ENCODE measurements around the gene PLEKHM3.

GRCh38 chr2:207840101-207840500 lies 185.2 kb downstream of the PLEKHM3 start:
- TF ChIP-seq CTCF (conservative IDR thresholded peaks at IDR 0.05; ENCODE audit: low read depth in 2 of 2) (no peak), CREB1 (CRISPR knock-in tag; IDR thresholded peaks at IDR 0.05; ENCODE audit: low read depth) (no peak), EZH2 (IDR thresholded peaks at IDR 0.05; ENCODE audit: low read depth, unreplicated experiment) (no peak)

Measured in GM23338 (cell line).